ENCODE measurements around the gene MYO6. TPM values are rescaled to one million over a fixed set of nuclear protein-coding genes. Genes with fewer than 3 reads are reported as not detected.
A peak's percentile ranks its signal among the peaks of the same experiment; 100 is the strongest.
"Not testable (repeated sequence)": the region's sequence is repeated elsewhere in the genome, so short reads cannot be mapped to it uniquely, and the experiment has no call there.

MYO6 gene
- 10.8 and 13.7 TPM in 2 replicates for polyA plus RNA-seq (2011; rRNA removed)
- polyA minus RNA-seq (2011; rRNA and poly(A)+ RNA removed) = 9.2 and 12.9 TPM in 2 replicates

DNA sequence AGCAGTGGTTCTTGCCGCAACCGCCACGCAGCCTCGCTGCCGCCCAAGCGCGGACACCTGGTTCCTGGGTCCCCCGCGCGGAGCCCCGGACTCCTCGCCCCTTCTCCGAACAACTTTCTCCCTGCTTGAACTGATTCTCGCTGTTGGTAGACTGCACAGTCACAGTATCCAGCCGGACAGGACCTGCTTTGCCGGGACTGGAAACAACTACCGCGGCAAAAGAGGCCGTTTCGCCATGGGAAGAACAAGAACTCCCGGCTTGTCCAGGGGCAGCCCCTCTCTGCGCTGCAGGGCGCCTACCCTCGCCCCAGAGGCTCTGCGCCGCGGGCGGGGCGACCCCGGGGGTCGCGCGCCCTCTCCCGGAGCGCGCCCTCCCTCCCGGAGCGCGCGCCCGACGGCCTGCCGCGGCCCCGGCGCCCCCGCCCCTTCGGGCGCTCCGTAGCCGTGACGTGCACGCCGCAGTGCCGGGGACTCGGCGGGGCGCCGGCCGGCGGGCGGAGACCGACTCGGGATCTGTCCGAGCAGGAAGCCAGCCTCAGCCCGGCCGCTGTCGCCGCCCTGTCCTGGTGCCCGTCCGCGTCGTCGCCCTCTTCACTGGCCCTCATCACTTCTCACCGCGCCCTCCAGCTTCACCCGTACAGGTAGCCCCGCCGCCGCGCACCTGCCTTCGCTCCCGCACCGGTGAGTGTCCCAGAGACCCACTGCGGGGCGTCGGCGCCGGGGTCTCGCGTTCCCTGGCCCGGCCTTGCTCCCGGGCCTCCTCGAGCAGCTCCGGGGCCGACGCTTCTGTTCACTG lies at the start of gene MYO6:
MYO6 (plus strand) TSS at position 497 of the 796 bp plus-strand sequence. CDS start 68,309 bp downstream, outside the sequence.
- TF ChIP-seq, protein P1, sequence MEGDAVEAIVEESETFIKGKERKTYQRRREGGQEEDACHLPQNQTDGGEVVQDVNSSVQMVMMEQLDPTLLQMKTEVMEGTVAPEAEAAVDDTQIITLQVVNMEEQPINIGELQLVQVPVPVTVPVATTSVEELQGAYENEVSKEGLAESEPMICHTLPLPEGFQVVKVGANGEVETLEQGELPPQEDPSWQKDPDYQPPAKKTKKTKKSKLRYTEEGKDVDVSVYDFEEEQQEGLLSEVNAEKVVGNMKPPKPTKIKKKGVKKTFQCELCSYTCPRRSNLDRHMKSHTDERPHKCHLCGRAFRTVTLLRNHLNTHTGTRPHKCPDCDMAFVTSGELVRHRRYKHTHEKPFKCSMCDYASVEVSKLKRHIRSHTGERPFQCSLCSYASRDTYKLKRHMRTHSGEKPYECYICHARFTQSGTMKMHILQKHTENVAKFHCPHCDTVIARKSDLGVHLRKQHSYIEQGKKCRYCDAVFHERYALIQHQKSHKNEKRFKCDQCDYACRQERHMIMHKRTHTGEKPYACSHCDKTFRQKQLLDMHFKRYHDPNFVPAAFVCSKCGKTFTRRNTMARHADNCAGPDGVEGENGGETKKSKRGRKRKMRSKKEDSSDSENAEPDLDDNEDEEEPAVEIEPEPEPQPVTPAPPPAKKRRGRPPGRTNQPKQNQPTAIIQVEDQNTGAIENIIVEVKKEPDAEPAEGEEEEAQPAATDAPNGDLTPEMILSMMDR (IDR thresholded peaks at IDR 0.05; ENCODE audit: low read depth, low read length) = no peak
- CTCF ChIA-PET = no interaction called here
- H3K9me3 ChIP-seq (ENCODE audit: control insufficient read depth, insufficient read depth, low read length) = no peaks in the 10 kb centered on the region; the same call in 1 of the 2 replicates
- H3K27ac ChIP-seq (ENCODE audit: low read depth, low read length) = peak within 1 kb of the TSS; percentile 66
- POLR2A ChIA-PET = no interaction called here
- no peak for DNase-seq (ENCODE audit: low read depth, low spot score)
- H3K4me3 ChIP-seq (ENCODE audit: low read depth, low read length) = peak within 1 kb of the TSS; percentile 91
- peaks cover 5% of the 10 kb centered on the region for H3K27me3 ChIP-seq (ENCODE audit: control insufficient read depth, insufficient read depth, low read length)

DNA sequence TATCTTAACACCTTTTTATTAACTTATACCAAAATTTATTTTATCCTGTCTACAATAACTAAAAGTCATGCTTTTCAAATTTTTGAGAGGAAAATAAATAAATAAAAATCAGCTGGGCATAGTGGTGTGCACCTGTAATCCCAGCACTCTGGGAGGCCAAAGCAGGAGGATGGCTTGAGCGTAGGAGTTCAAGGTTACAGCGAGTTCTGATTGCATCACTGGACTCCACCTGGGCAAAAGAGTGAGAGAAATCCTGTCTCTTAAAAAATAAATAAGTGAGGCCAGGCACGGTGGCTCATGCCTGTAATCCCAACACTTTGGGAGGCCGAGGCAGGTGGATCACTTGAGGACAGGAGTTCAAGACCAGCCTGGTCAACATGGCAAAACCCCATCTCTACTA lies 40.7 kb upstream of the MYO6 start:
- H3K9me3 ChIP-seq (ENCODE audit: control insufficient read depth, insufficient read depth, low read length); POLR2A ChIA-PET; H3K27me3 ChIP-seq (ENCODE audit: control insufficient read depth, insufficient read depth, low read length); DNase-seq (ENCODE audit: low read depth, low spot score); H3K4me3 ChIP-seq (ENCODE audit: low read depth, low read length); H3K27ac ChIP-seq (ENCODE audit: low read depth, low read length); CTCF ChIA-PET: not testable (repeated sequence)

DNA sequence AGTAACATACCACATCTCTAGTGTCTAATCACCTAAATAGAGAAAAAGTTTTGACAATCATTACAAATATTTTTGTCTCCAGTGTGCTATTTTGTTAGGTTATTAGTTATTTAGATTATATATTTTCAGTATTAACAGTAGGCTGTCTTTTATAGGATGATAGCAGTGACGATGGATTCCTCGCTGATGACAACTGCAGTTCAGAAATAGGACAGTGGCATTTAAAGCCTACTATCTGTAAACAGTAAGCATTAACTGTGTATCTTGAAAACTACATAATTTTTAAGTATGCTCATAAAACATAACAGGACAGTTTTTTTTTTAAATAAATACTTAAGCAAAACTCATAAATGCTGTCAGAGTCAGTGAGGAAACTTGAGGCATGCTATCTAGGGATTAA lies 37.9 kb upstream of the MYO6 start:
- CTCF ChIA-PET = interaction anchor here (1.6 kb wide), 1 partner anchor 10 kb away, joined by 3 read pairs; no protein-coding TSS in a partner anchor
- Histone ChIP-seq H3K27ac (ENCODE audit: low read depth, low read length) (no peak overlapping the region), H3K4me3 (ENCODE audit: low read depth, low read length) (no peak overlapping the region), H3K27me3 (ENCODE audit: control insufficient read depth, insufficient read depth, low read length) (no peaks in the 10 kb centered on the region), H3K9me3 (ENCODE audit: control insufficient read depth, insufficient read depth, low read length) (no peaks in the 10 kb centered on the region)
- POLR2A ChIA-PET = no interaction called here
- DNase-seq (ENCODE audit: low read depth, low spot score) = no peak
- TF ChIP-seq, protein P1 (IDR thresholded peaks at IDR 0.05; ENCODE audit: low read depth, low read length) = no peak

DNA sequence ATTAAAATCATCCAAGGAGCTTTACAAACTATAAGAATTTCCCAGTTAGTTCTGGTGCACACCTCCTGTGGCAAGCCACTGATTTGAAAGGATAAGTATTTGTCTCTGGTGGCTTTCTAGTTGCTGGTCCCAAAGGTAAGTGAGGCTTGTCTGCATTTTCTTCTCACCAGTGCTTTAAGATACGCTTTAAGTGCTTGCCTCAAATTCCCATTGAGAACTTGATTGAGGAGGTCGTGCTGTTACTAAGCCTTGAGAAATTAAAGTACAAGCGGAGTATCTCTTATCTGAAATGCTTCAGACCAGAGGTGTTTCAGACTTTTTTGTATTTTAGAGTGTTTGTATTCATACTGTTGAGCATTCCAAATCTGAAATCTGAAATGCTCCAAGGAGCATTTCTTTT lies 29.9 kb upstream of the MYO6 start:
- TF ChIP-seq, protein P1 (IDR thresholded peaks at IDR 0.05; ENCODE audit: low read depth, low read length) = no peak
- ChIA-PET CTCF (no interaction called here), POLR2A (no interaction called here)

DNA sequence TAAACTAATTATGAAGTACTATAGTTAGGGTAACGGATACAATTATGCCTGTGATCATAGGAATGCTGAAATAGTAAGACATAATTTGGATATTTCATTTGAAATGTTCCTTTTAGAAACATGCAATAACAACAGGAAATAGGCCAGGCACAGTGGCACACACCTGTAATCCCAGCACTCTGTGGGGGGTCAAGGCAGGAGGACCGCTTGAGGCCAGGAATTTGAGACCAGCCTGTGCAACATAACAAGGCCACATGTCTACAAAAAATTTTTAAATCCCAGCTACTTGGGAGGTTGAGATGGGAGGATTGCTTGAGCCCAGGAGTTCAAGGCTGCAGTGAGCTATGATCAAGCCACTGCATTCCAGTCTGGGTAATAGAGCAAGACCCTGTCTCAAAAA lies 25.7 kb upstream of the MYO6 start:
- no peak for DNase-seq (ENCODE audit: low read depth, low spot score)
- no peaks in the 10 kb centered on the region for H3K27me3 ChIP-seq (ENCODE audit: control insufficient read depth, insufficient read depth, low read length)
- no peaks in the 10 kb centered on the region for H3K9me3 ChIP-seq (ENCODE audit: control insufficient read depth, insufficient read depth, low read length)
- CTCF ChIA-PET = interaction anchor here (0.7 to 0.9 kb wide), 2 partner anchors 10 to 456 kb away, joined by 3 to 11 read pairs; no protein-coding TSS in a partner anchor
- no peak overlapping the region for H3K27ac ChIP-seq (ENCODE audit: low read depth, low read length)
- TF ChIP-seq, protein P1 (IDR thresholded peaks at IDR 0.05; ENCODE audit: low read depth, low read length) = no peak
- POLR2A ChIA-PET = interaction anchor here (0.6 to 0.7 kb wide), 2 partner anchors 122 to 1727 kb away, joined by 7 read pairs; partner anchors contain the start of gene SENP6
- no peak overlapping the region for H3K4me3 ChIP-seq (ENCODE audit: low read depth, low read length)

More for the DNA sequence above, 29.9 kb upstream of the MYO6 start:
- H3K4me3 ChIP-seq (ENCODE audit: low read depth, low read length) = no peak overlapping the region
- no peak overlapping the region for H3K27ac ChIP-seq (ENCODE audit: low read depth, low read length)
- DNase-seq (ENCODE audit: low read depth, low spot score) = no peak
- H3K27me3 ChIP-seq (ENCODE audit: control insufficient read depth, insufficient read depth, low read length) = no peaks in the 10 kb centered on the region
- H3K9me3 ChIP-seq (ENCODE audit: control insufficient read depth, insufficient read depth, low read length) = no peaks in the 10 kb centered on the region
